Stimulated activated CD4-positive, alpha-beta T cell treated with anti-CD3 and anti-CD28 coated beads, Interleukin-2, amount 100 ng/mL, for 24 hours (primary cell): ENCODE measurements around the gene ACOT6.
"Not testable (repeated sequence)": the region's sequence is repeated elsewhere in the genome, so short reads cannot be mapped to it uniquely, and the experiment has no call there.

Experiments used
- DNase-seq, 2 donors: peaks; one replicate each; pipeline ENCODE4 v3.0.0-alpha.2; 2020

Gene ACOT6

GRCh38 chr14:73599499-73599898 is 12.8 kb upstream of the ACOT6 start:
- DNase-seq, result no peak

GRCh38 chr14:73602994-73603393 is 9.3 kb upstream of the ACOT6 start:
- DNase-seq, result no peak

- no peak for DNase-seq
These were observed 6.0 kb upstream of the ACOT6 start for GRCh38 chr14:73606271-73606670.

GRCh38 chr14:73607241-73607640 is 5.1 kb upstream of the ACOT6 start:
- no peak for DNase-seq

GRCh38 chr14:73610687-73611086 is 1.6 kb upstream of the ACOT6 start:
- no peak for DNase-seq

GRCh38 chr14:73613046-73613383 is 698 bp downstream of the ACOT6 start:
- DNase-seq, result no peak

GRCh38 chr14:73613419-73613963 is 1.2 kb downstream of the ACOT6 start:
- DNase-seq, result no peak

- DNase-seq, result no peak
These were observed 4.5 kb downstream of the ACOT6 start for GRCh38 chr14:73616831-73617230.

- no peak for DNase-seq
These were observed 7.2 kb downstream of the ACOT6 start for GRCh38 chr14:73619524-73619923.

GRCh38 chr14:73620268-73620667 is 8.0 kb downstream of the ACOT6 start:
- DNase-seq, result no peak

- no peak for DNase-seq
These were observed 11.3 kb downstream of the ACOT6 start for GRCh38 chr14:73623504-73624054.

GRCh38 chr14:73625706-73626105 is 13.4 kb downstream of the ACOT6 start:
- DNase-seq, result no peak

GRCh38 chr14:73627151-73627558 is 14.8 kb downstream of the ACOT6 start:
- DNase-seq, result no peak

- DNase-seq, result no peak
These were observed 17.9 kb downstream of the ACOT6 start for GRCh38 chr14:73630009-73630780.

- DNase-seq, result peak; percentile 61 to 67
These were observed 21.0 kb downstream of the ACOT6 start for GRCh38 chr14:73633116-73634010.

GRCh38 chr14:73634011-73634833 is 21.9 kb downstream of the ACOT6 start:
- peak in 1 of 2 donors; percentile 19 for DNase-seq

GRCh38 chr14:73636355-73636754 is 24.0 kb downstream of the ACOT6 start:
- not testable (repeated sequence) for DNase-seq

GRCh38 chr14:73637830-73638229 is 25.5 kb downstream of the ACOT6 start:
- no peak for DNase-seq

- DNase-seq, result no peak
These were observed 28.6 kb downstream of the ACOT6 start for GRCh38 chr14:73640796-73641365.

GRCh38 chr14:73644531-73645247 is 32.4 kb downstream of the ACOT6 start, which contains the start of gene DNAL1:
Gene DNAL1, plus strand, starts transcription at chr14:73644986. Its CDS starts 54 bp downstream, at chr14:73645040.
- peak; percentile 92 for DNase-seq

- no peak for DNase-seq
These were observed 32.9 kb downstream of the ACOT6 start for GRCh38 chr14:73645248-73645610.
